NB4 (cell line): ENCODE data around the gene DHX38.
"Not testable (repeated sequence)": the region's sequence is repeated elsewhere in the genome, so short reads cannot be mapped to it uniquely, and the experiment has no call there.

Source experiments
- DNase-seq: peaks from one replicate; pipeline ENCODE4 v3.0.0; 2010; ENCODE audit warnings: low read depth
- H3K4me3 ChIP-seq: one replicate; pipeline ENCODE4 v1.5.1; 2011; ENCODE audit warnings: mild to moderate bottlenecking, low read depth, low read length, moderate library complexity
- MAX ChIP-seq: IDR thresholded peaks from 2 replicates; pipeline ENCODE4 v1.6.1; 2011; ENCODE audit warnings: low read depth, low read length
- MYC ChIP-seq: IDR thresholded peaks from 2 replicates; pipeline ENCODE4 v1.6.1; 2011; ENCODE audit warnings: low read depth, low read length
- POLR2A ChIP-seq: IDR thresholded peaks from 2 replicates; pipeline ENCODE4 v1.6.1; 2011; ENCODE audit warnings: mild to moderate bottlenecking; ENCODE audit not compliant: insufficient read length; ENCODE audit errors: extremely low read depth
- TF ChIP-seq, protein P1 (sequence below): IDR thresholded peaks from one replicate; pipeline ENCODE4 v1.5.1; 2012; ENCODE audit warnings: low read depth, low read length

DHX38 gene

DNA sequence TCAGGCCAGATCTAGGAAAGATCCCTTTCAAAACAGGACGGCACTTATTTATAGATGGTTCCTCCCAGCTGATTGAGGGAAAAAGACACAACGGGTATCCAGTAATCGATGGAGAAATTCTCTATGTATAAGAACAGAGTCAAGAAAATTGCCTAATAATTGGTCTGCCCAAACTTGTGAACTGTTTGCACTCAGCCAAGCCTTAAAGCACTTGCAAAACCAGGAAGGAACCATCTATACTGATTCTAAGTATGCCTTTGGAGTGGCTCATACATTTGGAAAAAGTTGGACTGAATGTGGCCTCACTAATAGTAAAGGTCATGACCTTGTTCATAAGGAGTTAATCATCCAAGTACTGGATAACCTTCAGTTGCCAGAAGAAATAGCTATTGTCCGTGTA is 24.7 kb upstream of the DHX38 start:
- H3K4me3 ChIP-seq = no peak overlapping the region
- no peak for TF ChIP-seq MAX
- TF ChIP-seq, protein P1, sequence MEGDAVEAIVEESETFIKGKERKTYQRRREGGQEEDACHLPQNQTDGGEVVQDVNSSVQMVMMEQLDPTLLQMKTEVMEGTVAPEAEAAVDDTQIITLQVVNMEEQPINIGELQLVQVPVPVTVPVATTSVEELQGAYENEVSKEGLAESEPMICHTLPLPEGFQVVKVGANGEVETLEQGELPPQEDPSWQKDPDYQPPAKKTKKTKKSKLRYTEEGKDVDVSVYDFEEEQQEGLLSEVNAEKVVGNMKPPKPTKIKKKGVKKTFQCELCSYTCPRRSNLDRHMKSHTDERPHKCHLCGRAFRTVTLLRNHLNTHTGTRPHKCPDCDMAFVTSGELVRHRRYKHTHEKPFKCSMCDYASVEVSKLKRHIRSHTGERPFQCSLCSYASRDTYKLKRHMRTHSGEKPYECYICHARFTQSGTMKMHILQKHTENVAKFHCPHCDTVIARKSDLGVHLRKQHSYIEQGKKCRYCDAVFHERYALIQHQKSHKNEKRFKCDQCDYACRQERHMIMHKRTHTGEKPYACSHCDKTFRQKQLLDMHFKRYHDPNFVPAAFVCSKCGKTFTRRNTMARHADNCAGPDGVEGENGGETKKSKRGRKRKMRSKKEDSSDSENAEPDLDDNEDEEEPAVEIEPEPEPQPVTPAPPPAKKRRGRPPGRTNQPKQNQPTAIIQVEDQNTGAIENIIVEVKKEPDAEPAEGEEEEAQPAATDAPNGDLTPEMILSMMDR = no peak
- TF ChIP-seq MYC = no peak
- TF ChIP-seq POLR2A = no peak
- no peak for DNase-seq

- TF ChIP-seq, protein P1 = no peak
- TF ChIP-seq MYC (no peak), MAX (no peak), POLR2A (no peak)
These were observed 20.9 kb upstream of the DHX38 start for GRCh38 chr16:72072514-72073342.

GRCh38 chr16:72073560-72074230 is 20.0 kb upstream of the DHX38 start:
- no peak overlapping the region for H3K4me3 ChIP-seq
- TF ChIP-seq POLR2A (no peak), MAX (no peak), MYC (no peak)
- TF ChIP-seq, protein P1 = no peak
- DNase-seq = no peak

More at GRCh38 chr16:72072514-72073342, 20.9 kb upstream of the DHX38 start:
- DNase-seq = no peak
- no peak overlapping the region for H3K4me3 ChIP-seq

DNA sequence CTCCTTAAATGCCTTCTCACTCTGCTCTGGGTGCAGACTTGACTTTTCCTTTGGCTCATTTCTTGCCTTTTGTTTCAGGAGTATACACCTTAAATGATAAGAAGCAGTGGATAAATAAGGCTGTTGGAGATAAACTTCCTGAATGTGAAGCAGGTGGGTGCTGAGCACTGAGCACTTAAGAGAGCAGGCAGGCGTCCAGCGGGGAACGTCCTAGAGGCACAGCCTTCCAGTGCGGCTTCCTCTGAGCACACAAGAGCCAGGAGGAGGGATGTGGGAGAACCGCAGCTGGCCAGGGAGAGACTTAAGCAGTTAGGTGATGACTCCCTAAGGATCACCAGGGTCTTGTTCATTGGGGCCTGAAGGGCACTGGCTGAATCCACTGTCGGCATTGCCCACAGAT is 18.6 kb upstream of the DHX38 start:
- not testable (repeated sequence) for DNase-seq, H3K4me3 ChIP-seq

DNA sequence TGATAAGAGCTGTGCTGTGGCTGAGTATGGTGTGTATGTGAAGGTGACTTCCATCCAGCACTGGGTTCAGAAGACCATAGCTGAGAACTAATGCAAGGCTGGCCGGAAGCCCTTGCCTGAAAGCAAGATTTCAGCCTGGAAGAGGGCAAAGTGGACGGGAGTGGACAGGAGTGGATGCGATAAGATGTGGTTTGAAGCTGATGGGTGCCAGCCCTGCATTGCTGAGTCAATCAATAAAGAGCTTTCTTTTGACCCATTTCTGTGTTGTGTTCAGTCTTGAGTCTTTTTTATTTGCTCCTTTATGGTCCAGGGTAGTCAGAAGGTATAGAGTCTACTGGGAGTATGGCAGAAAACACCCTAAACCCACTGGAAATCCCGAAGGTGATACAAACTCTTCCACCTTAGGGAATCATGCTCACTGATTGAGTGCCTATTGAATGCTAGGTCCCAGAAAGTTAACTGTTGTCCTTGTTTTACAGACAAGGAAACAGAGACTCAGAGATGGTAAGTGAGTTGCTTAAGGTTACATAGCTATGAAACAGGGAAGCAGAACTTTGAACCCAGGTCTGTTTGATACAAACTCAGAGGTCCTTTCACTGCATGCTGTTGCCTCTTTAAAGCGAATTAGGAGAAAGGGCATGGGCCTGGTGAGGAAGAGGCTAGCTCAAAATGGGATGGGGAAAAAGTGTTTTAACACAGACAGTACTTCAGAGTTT is 16.5 kb upstream of the DHX38 start:
- DNase-seq, H3K4me3 ChIP-seq: not testable (repeated sequence)

DNA sequence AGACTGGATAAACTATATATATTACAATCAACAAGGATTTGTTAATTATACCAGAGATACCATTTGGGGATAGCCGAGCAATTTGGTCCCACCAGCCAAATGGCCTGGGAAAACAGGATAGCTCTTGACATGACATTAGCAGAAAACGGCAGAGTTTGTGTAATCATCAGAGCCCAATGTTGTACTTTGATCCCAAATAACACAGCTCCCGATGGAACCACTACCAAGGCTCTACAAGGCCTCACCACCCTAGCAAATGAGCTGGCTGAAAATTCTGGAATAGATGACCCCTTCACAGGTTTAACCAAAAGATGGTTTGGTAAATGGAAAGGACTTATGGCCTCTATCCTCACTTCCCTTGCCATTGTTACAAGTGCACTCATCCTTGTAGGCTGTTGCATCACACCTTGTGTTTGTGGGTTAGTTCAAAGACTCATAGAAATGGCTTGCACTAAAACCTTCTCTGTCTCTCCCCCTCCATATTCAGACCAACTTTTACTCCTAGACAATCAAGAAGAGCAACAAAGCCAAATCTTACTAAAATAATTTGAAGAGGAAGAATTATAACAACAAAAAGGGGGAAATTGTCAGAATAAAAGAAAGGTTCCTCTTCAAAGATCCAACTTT is 9.8 kb upstream of the DHX38 start:
- peak; percentile 18 for DNase-seq
- no peak overlapping the region for H3K4me3 ChIP-seq
- no peak for TF ChIP-seq MYC
- TF ChIP-seq, protein P1 = no peak
- no peak for TF ChIP-seq MAX
- no peak for TF ChIP-seq POLR2A
